ENCODE data around the gene OR51A7.
"Not testable (repeated sequence)": the region's sequence is repeated elsewhere in the genome, so short reads cannot be mapped to it uniquely, and the experiment has no call there.

The OR51A7 gene

DNA sequence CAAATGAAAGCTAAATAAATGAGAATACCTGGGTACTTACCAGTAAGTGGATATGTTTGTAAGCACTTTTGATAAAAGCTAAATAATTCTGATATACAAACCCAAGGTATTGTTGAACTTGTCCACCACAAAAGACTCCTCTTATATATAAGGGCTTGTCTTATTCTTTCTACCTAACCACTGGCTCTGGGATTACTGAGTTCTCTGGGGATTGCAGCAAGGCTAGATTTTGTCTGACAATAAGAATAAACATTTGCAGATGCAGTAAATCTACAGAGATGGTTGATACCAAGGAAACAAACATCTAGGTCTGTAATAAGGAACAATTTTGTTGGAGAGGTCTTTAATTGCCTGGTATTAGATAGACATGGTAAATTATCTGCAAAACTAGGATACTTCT, 43.9 kb downstream of the OR51A7 start, which contains the start of gene OR51A4:
OR51A4 (minus strand) TSS at position 101 of the 400 bp plus-strand sequence. CDS start 505 bp downstream, outside the sequence.
- FAIRE-seq (no peak), DNase-seq (ENCODE audit: insufficient read length, low spot score) (no peak)

DNA sequence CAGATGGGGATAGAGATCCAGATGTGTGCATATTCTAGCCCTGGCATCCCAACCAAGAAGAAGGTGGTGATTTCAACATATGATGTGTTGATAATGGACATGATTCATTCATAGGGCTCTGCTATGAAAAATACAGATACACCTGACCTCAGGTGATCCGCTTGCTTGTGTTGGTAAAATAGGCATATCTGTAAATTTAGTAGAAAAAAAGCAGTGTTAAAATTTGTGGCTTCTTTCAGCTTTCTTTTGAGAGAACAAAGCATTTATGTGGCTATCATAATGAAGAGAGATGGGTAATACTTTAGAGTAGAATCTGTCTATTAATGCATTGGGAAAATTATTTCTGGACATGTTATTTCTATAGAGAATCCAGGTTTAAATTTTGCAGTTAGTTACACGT, 52.0 kb downstream of the OR51A7 start, which contains the start of gene OR51A2:
OR51A2 (minus strand) TSS at position 101 of the 400 bp plus-strand sequence; CDS start at position 101, 0 bp downstream.
- not testable (repeated sequence) for FAIRE-seq; DNase-seq (ENCODE audit: insufficient read length, low spot score)

DNA sequence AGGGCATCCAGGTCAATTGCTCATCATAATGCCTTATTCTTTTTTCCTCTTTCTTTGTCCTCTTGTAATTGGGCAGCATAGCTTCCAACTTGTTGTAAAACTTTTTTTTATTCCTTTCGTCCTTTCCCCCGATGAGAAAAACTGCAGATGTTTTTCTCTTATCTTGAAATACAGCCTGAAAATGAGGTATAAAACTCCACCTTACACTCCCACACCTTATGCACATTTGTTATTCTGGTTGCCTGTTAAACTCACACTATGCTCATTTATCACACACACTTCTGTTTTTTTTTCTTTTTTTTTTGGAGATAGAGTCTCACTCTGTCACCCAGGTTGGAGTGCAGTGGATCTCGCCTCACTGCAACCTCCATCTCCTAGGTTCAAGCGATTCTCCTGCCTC, 53.8 kb downstream of the OR51A7 start:
- FAIRE-seq (no peak), DNase-seq (ENCODE audit: insufficient read length, low spot score) (no peak)

Data from GM19239 (cell line).